OCI-LY3 (cell line): ENCODE data around the gene NRDC.

Experiments used
- CTCF ChIP-seq: fragments of 200-600, 300-600 bp; sonication (generic); IDR thresholded peaks from 2 replicates; pipeline ENCODE4 v1.5.1; 2014; ENCODE audit warnings: antibody characterized with exemption, low read length, low read depth
- EZH2phosphoT487 ChIP-seq: fragments of 200-600 bp; shearing (Covaris generic); IDR thresholded peaks from 2 replicates; pipeline ENCODE4 v1.6.1; 2018; ENCODE audit warnings: antibody characterized with exemption, mixed run types, low read depth

GRCh38 chr1:51902456-51902855, 23.9 kb upstream of the NRDC start:
- no peak for TF ChIP-seq CTCF
- TF ChIP-seq EZH2phosphoT487, result no peak
